Right lobe of liver (tissue), 4 donors: Measurements from ENCODE around the gene STRADA.

Source experiments
- CTCF ChIP-seq, 4 donors: fragments of 200-600 bp in 3 of 4; fragments of 450-650 bp in 1 of 4; IDR thresholded peaks; one replicate each; pipeline versions ENCODE4 v1.5.1 to v1.8.0; 2016 to 2022; ENCODE audit warnings: antibody characterized with exemption in 4 of 4, mild to moderate bottlenecking in 2 of 4
- POLR2A ChIP-seq: fragments of 450-650 bp; IDR thresholded peaks from one replicate; pipeline ENCODE4 v1.6.1; 2017; ENCODE audit warnings: antibody characterized with exemption, mild to moderate bottlenecking
- donor health status: DM: no; HTN: no; CAD: no.
- donor health status: DM: no; HTN: no; CAD: no.
- donor health status: DM: no; HTN: yes; CAD: no.

- TF ChIP-seq POLR2A (no peak), CTCF (IDR thresholded peaks at IDR 0.05) (no peak)
Observed at GRCh38 chr17:63681530-63681929, 60.1 kb downstream of the STRADA start.
